ENCODE data around the gene UNC5C.

The UNC5C gene

DNA sequence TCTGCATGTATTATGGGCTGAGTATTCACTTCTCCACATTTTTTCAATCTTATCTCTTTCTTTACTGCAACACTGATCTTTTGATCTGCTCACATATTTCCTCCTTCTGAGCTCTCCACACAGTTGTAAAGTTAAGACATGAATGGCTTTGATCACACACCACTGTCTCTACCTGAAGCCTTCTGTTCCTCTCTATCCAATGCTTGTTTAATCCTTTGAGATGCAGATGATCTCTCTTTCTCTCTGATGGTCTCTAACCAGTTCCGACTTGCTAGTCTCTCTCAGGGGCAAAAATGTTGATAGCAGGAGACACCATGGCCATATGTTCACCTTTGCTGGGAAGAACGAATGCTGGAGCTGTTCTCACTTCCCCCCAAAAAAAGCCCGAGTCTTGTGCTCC, 162.4 kb downstream of the UNC5C start:
- no peak for DNase-seq

DNA sequence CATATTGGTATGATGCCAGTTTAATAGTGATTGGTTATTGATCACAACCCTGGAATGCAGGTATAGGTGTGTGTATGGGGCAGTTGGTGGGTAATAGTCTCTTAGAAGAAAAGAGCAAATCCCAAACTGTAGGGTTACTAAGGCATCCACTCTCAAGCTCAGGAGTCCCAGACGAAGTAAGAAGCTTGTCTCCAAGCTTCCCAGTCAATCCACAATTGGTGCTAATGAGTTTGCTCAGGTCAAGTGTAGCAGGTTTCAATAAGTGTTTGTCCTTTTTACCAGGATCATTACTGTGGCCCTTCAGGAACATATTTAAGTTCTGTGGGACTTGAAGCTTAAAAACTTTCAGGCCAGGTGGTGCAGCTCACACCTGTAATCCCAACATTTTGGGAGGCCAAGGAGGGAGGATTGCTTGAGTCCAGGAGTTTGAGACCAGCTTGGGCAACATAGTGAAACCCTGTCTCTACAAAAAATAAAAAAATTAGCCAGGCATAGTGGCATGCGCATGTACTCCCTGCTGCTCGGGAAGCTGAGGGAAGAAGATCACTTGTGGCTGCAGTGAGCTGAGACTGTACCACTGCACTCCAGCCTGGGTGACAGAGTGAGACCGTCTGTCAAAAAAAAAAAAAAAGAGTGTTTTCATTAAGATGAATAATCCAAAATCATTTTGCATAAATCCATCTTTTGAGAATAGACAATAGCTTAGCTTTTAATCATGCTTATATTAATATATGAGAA, 166.8 kb downstream of the UNC5C start:
- DNase-seq: no peak

DNA sequence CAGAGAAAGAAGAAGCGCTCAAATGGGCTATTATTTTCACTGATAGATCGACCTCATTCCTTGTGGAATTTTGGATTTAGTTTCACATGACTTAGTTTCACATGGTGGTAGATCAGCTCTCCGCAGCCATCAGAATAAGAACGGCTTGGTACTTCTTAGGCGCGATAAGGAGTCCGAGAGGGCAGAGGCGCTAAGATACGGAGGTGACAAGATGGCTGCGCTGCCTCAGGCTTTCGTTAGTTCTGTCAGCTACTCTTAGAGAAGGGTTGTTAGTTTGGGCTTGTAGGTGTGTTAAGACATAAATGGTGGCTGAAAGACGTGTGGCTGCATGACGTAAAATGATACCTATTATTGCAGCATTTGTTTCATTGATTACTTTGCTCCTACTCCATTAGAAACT, 169.1 kb downstream of the UNC5C start:
- no peak for DNase-seq

DNA sequence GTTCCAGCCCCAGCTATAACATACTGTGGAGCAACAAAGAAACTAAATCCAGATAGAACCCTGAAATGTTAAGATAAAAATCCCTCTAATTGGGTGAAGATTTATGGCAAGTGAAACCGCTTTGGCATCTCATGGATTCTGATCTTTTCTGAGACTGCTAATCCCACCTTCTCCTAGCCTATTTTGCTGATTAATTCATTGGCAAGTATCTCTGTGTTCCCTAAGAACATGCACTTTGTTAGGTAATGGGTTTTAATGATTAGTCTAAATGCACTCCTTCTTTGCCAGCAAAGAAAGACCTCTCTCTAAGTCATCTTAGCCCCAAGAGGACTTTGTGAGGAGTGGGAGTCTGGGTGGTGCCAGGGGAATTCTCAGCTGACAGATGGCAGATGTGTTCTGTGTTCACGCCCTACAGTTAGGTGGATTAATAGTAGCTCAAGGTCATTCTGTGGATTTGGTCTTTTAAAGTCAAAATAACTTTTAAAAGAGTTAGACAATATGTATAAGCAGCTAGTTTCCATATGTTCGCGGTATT, 171.3 kb downstream of the UNC5C start:
- DNase-seq: no peak

DNA sequence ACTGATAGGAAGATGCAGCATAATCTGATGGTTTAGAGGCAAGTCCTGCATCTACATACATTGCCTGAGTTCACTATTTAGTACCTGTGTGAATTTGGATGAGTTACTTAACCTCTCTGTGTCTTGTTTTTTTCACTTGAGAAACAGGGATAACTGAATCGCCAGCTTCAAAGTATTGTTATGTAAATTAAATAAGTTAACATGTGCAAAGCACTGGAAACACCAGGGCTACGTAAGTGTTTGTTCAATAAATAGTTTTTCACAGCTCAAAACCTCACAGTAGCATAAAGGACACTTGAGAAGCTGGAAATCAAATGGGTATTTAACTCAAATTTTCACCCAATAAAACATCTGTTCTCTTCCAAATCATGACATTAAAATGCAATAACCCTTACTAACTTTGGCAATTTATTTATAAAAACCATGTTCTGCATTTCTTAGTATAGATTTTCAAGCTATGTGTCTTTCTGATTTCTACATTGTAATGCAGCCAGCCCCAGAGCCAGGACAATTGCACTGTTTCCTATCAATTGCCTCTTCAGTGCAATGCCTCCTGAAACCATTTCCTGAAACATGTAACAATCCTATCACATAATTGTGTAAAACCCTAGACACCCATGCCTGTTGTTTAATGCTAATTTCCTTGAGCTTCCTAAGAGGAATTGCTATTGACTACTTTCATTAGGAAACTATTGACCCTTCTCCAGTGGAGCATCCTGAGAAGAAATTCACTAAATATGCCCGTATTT, 177.1 kb downstream of the UNC5C start:
- no peak for DNase-seq

DNA sequence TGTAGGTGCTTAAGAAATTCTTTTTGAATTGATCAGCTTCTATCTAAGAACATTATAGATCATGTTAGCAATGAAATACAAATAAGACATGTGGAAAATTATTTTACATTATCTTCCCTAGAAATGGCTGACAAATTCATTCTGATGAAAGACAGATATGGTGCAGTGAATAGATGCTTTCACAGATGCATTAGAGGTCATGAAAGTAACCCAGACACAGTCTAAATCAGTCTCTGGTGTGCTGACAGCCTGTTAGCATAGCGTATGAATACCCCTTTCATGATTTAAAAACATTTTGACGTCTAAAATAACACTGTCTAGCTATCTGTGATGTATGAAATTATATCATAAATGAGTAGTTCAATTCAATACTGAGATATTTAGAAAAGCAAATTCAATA, 180.9 kb downstream of the UNC5C start:
- DNase-seq: no peak

DNA sequence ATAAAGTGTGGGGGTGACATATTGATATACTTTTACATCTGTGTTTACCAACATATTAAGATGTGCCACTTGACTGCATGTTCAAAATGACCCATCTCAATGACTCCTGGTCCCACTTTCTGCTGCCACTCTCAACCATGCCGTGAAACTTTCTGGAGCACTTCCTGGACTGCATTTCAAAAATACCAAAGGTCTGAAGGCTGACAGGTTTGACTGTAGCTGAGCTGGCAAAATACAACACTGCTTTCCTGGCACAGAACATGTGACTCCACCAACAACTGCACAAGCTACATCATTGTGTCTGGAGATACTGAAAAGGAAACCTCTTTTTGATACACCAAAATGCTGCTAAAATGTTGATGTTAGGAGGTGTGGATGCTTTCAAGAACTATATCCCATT, 184.8 kb downstream of the UNC5C start:
- no peak for DNase-seq

DNA sequence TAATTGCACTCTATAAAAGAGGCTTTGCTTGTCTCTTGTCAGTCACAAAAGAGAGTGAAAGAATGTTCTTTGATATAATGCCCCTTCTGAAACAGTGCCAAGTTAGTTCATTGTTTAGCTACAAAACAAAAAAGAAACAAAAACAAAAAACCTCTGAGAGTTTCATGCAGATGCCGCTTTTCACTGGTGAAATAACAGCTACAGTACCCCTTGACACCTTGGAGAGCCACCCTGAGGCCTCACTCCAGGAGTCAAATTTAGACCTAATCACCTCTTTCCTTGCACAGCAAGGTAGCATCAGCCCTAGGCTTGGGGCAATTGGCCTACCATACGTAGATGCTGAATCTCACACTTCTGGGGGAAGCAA, 185.2 kb downstream of the UNC5C start:
- DNase-seq: no peak

DNA sequence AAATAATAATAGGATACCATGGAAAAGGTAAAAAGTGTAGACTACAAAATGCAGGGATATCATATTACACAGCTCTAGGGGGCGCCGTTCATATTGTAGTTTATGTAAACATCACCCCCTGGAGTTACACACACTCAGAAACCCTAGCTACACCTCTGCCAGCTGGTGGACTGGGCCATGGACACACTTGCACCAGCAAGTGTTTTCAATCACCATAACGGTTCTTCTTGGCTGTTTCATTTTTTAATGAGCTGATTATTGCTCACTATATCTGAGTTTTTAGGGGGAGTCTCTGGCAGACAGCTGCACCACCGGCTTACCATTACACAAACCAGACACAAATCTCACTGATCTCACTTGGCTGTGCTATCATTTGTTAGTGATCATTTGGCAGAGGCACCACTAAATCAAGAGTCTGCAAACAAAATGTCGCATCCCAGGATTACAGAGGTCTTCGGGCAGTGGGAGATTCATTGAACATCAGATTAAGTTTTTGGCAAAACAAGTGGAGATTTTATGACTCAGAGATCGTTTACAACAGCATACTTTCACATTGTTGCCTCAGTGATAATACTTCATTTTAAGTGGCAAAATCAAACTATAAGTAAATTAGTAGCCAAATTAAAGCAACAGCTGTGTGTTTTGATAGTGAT, 185.7 kb downstream of the UNC5C start:
- no peak for DNase-seq

DNA sequence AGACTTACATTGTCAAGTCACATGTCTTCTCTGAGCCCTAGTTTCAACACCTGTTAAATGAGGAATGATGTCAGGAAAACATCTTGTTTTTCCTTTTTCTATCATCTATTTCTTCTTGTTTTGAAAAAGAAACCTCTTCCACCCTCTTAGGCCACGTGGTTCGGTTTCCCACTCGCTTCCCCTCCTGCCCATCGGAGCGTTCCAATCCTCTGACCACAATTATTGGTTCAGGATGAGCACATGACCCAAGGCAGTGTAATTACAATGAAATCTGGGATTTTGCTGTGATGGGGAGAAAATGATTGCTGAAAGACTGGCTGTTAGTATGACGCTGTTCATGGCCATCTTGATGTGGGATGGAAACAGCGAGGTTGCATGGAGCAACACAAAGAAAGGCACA, 186.7 kb downstream of the UNC5C start:
- no peak for DNase-seq

DNA sequence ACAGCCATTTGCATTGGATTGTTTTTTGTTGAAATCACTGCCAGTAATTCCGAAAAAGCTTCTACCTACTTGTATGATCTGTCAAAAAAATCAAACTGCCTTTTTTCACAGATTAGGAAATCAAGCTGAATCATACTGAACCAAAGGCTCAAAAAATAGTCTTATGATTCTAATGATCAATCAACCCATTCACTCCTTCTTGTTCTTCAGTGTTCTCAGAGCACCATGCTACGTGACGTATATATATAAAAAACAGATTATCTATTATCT, 187.1 kb downstream of the UNC5C start:
- no peak for DNase-seq

DNA sequence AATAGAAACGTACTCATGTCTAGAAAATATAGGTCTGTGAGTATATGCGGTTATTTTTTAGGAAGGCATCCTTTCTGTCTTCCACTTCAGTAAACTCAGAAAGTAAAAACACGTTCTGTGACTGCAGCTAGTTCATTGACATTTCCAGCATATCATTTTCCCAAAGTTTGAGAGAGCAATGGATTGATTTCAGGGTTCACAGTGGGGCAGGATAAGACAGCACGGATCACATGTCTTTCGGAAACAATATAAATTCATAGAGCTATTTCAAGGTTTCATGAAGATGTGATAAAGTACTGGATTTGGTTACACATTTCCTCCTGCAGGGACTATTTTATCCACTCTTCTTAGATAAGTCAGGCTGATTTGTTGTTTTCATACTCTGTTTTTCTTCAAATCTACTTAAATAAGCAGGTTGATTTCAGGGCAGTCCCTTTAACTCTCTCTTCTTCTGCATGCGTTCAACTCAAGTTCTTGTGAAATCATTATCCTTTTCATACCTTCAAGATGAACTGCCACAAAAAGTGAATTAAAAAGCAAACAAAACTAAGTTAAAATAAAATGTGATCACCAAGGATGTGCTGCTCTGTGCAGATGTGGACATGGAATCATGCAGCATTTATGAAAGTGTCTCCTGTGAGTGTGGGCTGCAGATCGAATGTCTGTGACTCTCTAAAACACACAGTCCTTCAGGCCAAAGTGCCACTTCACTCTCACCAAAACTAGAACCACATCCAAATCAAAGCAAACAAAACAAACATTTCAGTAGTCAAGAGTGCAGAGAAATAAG, 187.7 kb downstream of the UNC5C start:
- no peak for DNase-seq

DNA sequence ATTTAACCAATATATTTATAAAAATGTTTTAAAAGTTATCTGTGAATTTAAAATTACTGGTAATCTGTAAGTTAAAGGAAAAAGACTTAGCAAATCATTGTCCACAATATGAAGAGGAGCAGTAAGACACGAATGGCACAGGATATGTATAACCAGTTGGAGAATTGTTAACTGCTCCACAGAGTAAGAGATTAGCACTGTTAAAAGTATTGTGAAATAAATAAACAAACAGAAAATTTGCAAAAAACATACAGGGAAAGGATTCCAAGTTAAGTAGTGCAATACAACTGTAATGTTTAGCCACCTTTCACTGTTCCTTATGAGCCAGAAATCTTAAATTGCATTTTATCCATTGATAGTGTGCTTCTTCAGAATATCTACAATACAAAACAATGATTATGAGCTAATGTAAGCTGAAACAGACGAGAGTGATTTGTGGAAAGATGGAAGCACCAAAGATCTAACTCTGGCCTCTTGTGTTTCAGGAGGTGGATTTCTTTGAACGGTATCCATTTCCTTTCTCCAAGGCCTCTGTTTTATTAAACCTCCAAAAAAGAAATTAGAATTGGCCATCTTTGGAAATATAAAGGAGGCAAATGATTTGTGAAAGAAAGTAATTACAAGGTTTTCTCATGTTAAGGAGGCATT, 188.4 kb downstream of the UNC5C start:
- DNase-seq: no peak

DNA sequence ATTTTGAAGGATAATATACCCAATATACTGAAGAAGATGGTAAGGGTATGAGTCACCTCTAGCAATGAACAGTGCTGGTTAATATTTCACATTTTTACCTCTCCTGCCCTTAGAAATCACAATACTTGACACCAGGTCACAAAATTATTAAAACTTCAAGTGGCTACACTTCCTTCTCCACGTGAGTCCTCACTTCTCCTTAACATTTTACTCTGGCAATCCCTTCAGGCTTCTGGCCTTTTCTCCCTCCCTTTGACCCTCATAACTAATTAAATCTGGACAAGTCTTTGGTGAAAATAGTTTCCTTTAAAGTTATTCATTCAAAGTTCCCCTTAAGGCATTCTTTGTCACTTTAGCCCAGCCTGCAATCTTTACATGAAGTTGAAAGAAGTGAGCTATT, 190.4 kb downstream of the UNC5C start:
- no peak for DNase-seq

DNA sequence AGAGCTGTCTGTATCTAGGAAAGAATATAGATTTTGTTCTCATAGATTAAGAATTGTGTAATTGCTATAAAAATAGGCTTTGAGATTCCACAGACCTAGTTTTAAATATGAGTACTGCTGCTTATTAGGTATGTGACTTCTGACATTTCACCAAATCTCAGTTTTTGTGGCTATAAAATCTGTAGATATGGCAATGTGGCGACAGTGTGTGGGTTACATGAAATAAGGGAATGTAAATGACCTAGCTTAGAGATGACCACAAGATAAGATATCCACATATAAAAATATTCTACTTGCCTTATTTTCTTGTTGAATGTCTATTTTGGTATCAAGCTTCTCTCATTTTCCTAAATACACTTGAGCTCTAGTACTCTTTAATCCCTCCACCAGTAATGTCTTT, 193.8 kb downstream of the UNC5C start:
- DNase-seq: no peak

DNA sequence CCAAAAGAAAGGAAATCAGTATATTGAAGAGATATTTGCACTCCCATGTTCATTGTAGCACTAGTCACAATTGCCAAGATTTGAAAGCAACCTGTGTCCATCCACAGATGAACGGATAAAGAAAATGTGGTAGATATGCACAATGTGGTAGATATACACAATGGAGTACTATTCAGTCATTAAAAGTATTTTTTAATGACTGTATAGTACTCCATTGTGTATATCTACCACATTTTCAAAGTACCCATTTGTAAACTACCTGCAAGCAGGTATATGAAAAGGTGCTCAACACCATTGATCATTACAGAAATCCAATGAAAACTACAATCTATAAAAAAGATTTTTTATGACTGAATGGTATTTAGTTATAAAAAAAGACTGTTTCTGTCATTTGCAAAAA, 200.4 kb downstream of the UNC5C start:
- no peak for DNase-seq

DNA sequence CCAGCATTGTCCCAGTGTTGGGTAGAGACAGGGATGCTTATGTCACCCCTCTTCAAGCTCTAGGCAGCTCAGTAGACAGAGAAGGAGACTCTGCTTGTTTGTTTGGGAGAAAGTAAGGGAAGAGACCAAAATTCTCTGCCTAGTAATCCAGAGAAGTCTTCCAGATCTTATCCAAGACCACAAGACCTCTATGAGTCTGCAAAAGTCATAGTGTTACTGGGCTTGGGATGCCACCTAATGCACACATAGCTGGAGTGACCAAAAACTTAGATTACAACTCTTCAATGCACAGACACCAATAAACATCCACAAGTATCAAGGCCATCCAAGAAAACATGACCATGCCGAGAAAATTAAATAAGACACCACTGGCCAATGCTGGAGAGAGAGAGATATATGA, 205.5 kb downstream of the UNC5C start:
- DNase-seq: no peak

DNA sequence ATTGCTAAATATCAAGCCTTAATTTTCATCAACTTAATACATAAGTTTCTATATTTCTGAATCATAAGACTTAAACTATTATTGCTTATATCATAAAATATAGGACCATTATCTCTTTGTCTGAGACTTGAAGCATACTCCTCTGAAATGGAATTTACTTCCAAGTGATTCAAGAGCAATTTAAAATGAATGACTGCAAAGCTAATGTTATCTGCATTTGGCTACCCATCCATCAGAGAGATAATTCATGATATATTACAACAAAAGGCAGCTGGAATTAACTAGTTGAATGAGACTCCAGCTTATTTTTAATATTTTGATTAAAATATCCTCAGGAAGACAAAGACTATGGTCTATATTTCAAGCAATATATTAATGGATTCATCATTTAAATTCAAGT, 208.6 kb downstream of the UNC5C start:
- no peak for DNase-seq

DNA sequence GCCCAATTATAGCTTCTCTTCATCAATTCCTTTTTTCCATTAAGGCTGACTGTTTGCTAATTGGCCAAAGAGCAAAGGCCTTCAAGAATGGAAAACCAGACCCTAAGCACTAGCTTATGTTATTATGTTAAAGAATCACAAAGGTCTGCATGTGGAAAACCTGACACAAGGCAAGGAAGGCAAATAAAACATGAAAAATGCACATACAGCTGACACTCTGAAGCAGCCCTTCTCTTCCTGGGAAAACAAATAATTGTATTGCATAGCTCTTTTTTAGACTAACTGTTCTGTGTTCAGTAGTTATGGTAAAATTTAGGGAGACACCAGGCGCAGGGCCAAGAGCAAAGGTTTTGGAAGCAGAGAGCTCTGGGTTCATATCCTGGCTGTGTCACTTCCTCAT, 223.1 kb downstream of the UNC5C start:
- DNase-seq: no peak

DNA sequence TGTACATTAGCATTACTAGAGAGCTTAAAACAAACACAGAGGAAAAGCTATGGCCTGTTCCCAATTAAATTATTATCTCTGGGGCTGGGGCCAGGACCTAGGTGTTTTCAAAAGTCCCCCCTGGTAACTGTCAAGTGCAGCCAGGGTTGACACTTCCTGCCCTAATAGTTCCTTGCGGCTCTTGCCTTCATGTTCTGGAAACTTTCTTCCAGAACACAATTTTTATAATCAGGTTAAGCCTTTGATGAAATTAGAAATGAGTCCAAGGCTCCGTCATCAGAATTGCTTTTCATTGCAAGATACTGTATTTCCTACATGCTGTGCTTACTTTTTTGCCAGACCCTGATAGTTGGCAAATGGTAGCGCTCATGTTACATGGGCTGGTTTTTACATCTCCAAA, 229.6 kb downstream of the UNC5C start:
- DNase-seq: no peak

DNA sequence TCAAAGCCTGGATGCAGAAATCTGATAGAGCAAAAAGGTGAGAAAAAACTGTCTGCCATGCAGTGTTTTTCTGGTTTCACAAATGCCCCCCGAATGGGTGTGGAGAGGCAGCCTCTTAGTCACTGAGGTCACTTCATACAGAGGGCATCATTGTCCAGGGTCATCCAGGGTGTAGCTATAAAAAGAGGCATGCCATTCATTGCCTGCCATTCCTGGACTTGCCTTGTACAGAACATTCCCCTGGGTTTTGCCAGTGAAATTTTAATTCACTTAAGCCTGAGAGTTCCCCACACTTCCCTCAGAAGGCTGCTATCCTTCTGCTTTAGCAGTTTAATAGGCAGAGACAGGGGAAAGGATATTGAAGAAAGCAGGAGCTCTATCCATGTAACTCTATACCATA, 230.3 kb downstream of the UNC5C start:
- DNase-seq: no peak

DNA sequence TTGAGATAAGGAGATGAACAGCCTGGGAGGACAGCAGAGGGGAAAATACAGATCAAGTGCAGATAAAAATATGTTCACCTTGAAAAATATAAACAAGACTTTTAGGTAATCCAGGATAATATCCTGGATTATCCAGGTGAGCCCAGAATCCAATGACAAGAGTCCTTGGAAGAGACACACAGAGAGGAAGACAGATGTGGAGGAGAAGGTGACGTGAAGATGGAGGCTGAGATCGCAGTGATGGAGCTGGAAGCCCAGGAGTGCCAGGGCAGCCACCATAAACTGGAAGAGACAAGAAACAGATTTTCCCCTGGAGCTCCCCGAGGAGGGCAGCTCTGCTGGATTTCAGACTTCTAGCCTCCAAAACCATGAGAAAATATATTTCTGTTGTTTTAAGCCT, 230.7 kb downstream of the UNC5C start:
- DNase-seq: no peak
